ENCODE data around the gene PGR. TPM values are rescaled to one million over a fixed set of nuclear protein-coding genes. Genes with fewer than 3 reads are reported as not detected.

The PGR gene
- total RNA-seq, 2 experiments from 2014 or later = not detected

GRCh38 chr11:101115671-101116160 is 13.9 kb downstream of the PGR start:
- DNase-seq (no peak), ATAC-seq (no peak)
- POLR2A ChIA-PET = no interaction called here
- no peaks in the 10 kb centered on the region for H3K27me3 Mint-ChIP-seq
- no peaks in the 10 kb centered on the region for H3K4me1 Mint-ChIP-seq
- no peak overlapping the region for H3K4me3 Mint-ChIP-seq
- H3K36me3 Mint-ChIP-seq (ENCODE audit: low read depth) = no peaks in the 10 kb centered on the region
- H3K9me3 Mint-ChIP-seq (ENCODE audit: low read depth) = peaks cover 1% of the 10 kb centered on the region
- H3K27ac Mint-ChIP-seq = no peak overlapping the region
- CTCF ChIA-PET = no interaction called here
- intact Hi-C loops (cut with DNase I, micrococcal nuclease) = no loop called here

- H3K4me3 Mint-ChIP-seq = no peak overlapping the region
- no peaks in the 10 kb centered on the region for H3K27me3 Mint-ChIP-seq
- no peaks in the 10 kb centered on the region for H3K36me3 Mint-ChIP-seq (ENCODE audit: low read depth)
- H3K4me1 Mint-ChIP-seq = no peaks in the 10 kb centered on the region
- DNase-seq = no peak
- intact Hi-C loops (cut with DNase I, micrococcal nuclease) = no loop called here
- CTCF ChIA-PET = interaction anchor here (0.6 kb wide), 1 partner anchor 184 kb away, joined by 3 read pairs; no protein-coding TSS in a partner anchor
- H3K9me3 Mint-ChIP-seq (ENCODE audit: low read depth) = peaks cover 12% of the 10 kb centered on the region
- ATAC-seq = no peak
- no peak overlapping the region for H3K27ac Mint-ChIP-seq
- POLR2A ChIA-PET = no interaction called here
Measured at GRCh38 chr11:101113540-101113939, 16.1 kb downstream of the PGR start.

DNA sequence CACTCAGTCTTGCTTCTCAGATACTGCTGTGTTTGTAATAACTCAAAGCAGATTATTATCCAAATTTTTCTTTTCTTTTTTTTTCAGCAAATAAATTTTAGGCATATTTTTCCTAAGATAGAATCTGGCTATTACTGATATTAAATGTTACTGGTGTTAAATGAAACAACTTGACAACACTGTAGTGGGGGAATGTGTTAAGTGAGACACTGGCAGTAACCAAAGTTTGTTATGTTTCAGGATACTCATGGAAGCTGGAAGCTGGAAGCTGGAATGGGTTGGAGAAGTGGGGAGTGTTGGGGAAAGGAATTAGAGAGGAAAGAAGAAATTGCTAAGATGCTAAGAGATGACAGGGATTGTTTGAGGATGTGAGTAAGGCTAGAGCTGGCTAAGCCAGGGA is 24.9 kb downstream of the PGR start:
- ATAC-seq (no peak), DNase-seq (no peak)
- ChIA-PET CTCF (interaction anchor here (0.6 kb wide), 1 partner anchor 263 kb away, joined by 3 read pairs; no protein-coding TSS in a partner anchor), POLR2A (no interaction called here)
- peaks cover 12% of the 10 kb centered on the region for H3K9me3 Mint-ChIP-seq (ENCODE audit: low read depth)
- H3K27me3 Mint-ChIP-seq = no peaks in the 10 kb centered on the region
- intact Hi-C loops (cut with DNase I, micrococcal nuclease) = no loop called here
- no peaks in the 10 kb centered on the region for H3K4me1 Mint-ChIP-seq
- H3K4me3 Mint-ChIP-seq = no peak overlapping the region
- H3K36me3 Mint-ChIP-seq (ENCODE audit: low read depth) = no peaks in the 10 kb centered on the region
- H3K27ac Mint-ChIP-seq = no peak overlapping the region

GRCh38 chr11:101103433-101103832 is 26.2 kb downstream of the PGR start:
- Mint-ChIP-seq H3K9me3 (ENCODE audit: low read depth) (peaks cover 6% of the 10 kb centered on the region), H3K27ac (no peak overlapping the region), H3K36me3 (ENCODE audit: low read depth) (no peaks in the 10 kb centered on the region), H3K4me1 (no peaks in the 10 kb centered on the region), H3K4me3 (no peak overlapping the region), H3K27me3 (no peaks in the 10 kb centered on the region)
- CTCF ChIA-PET = no interaction called here
- POLR2A ChIA-PET = no interaction called here
- DNase-seq (no peak), ATAC-seq (no peak)
- intact Hi-C loops (cut with DNase I, micrococcal nuclease) = no loop called here

GRCh38 chr11:101100601-101101000 is 29.0 kb downstream of the PGR start:
- no peak overlapping the region for H3K4me3 Mint-ChIP-seq
- no peak overlapping the region for H3K27ac Mint-ChIP-seq
- no peaks in the 10 kb centered on the region for H3K27me3 Mint-ChIP-seq
- H3K9me3 Mint-ChIP-seq (ENCODE audit: low read depth) = peaks cover 7% of the 10 kb centered on the region
- ChIA-PET CTCF (no interaction called here), POLR2A (no interaction called here)
- H3K4me1 Mint-ChIP-seq = no peaks in the 10 kb centered on the region
- intact Hi-C loops (cut with DNase I, micrococcal nuclease) = no loop called here
- no peak for ATAC-seq
- no peaks in the 10 kb centered on the region for H3K36me3 Mint-ChIP-seq (ENCODE audit: low read depth)
- DNase-seq = no peak

DNA sequence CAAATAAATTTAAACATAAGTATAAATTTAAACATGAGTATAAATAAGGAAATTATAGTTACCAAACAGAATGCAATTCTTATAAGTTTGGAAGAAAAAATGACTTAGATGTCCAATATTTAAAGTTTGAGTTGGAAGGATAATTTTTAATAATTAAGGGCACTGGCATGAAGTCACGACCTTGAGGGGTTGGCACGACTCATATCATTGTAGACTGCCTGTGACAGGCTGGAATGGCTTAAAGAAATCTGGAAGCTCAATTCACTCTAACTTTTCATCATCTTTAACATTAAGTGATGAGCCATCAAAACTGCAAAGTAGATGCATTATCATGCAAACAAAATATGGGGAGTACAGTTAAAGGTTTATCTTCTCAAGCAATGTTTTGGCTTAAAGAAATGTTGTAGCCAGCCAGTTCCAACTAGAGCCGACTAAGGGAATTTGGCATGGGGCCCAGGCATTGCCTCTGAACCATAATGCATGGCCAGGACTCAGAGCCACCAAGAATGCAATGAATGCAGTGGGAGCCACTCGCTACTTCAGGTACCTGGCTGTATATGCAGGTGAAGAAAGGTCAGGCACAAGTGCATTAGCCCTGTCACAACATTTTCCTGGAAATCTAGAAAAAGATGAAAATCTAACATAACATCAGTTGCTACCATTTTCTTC is 33.4 kb downstream of the PGR start:
- intact Hi-C loops (cut with DNase I, micrococcal nuclease) = no loop called here
- Mint-ChIP-seq H3K27ac (no peak overlapping the region), H3K4me3 (no peak overlapping the region), H3K4me1 (no peaks in the 10 kb centered on the region), H3K9me3 (ENCODE audit: low read depth) (peaks cover 5% of the 10 kb centered on the region), H3K27me3 (no peaks in the 10 kb centered on the region), H3K36me3 (ENCODE audit: low read depth) (no peaks in the 10 kb centered on the region)
- ChIA-PET CTCF (no interaction called here), POLR2A (no interaction called here)
- no peak for ATAC-seq
- no peak for DNase-seq

- CTCF ChIA-PET = no interaction called here
- ATAC-seq = no peak
- POLR2A ChIA-PET = no interaction called here
- peaks cover 10% of the 10 kb centered on the region for H3K9me3 Mint-ChIP-seq (ENCODE audit: low read depth)
- DNase-seq = no peak
- H3K4me3 Mint-ChIP-seq = no peak overlapping the region
- H3K27ac Mint-ChIP-seq = no peak overlapping the region
- intact Hi-C loops (cut with DNase I, micrococcal nuclease) = no loop called here
- no peaks in the 10 kb centered on the region for H3K27me3 Mint-ChIP-seq
- no peaks in the 10 kb centered on the region for H3K4me1 Mint-ChIP-seq
- no peaks in the 10 kb centered on the region for H3K36me3 Mint-ChIP-seq (ENCODE audit: low read depth)
Measured at GRCh38 chr11:101091781-101092180, 37.8 kb downstream of the PGR start.

DNA sequence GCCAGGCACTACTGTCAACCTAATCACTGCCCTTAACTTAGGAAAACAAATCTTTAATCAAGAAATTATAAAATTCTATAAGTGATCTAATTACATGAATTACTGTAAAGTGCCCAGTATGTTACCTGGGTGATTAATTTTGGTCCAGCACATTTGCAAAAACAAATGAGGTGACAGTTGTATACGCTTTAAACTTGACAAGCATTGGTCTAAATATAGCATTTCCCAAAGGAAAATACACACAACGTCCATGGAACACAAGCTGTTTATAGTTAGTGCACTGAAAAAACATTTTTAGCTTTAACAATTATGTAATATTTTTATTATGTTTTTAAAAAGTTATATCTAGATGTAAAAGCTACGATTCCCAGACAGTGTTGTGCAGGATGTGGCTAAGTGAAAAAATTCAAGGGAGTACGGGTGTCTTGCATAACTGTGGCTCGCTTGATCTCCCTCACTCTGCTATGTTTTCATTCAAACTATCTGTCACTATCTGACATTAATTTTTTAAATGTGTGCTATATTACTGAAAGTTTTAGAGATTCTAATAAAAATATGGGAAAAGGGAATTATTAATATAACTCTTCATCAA is 38.8 kb downstream of the PGR start:
- ATAC-seq = no peak
- Mint-ChIP-seq H3K9me3 (ENCODE audit: low read depth) (peaks cover 12% of the 10 kb centered on the region), H3K4me3 (no peak overlapping the region), H3K27ac (no peak overlapping the region), H3K4me1 (no peaks in the 10 kb centered on the region), H3K27me3 (no peaks in the 10 kb centered on the region), H3K36me3 (ENCODE audit: low read depth) (no peaks in the 10 kb centered on the region)
- intact Hi-C loops (cut with DNase I, micrococcal nuclease) = no loop called here
- ChIA-PET CTCF (no interaction called here), POLR2A (no interaction called here)
- DNase-seq = no peak

- Mint-ChIP-seq H3K27ac (no peak overlapping the region), H3K27me3 (no peaks in the 10 kb centered on the region), H3K4me1 (no peaks in the 10 kb centered on the region), H3K9me3 (ENCODE audit: low read depth) (peaks cover 15% of the 10 kb centered on the region), H3K4me3 (no peak overlapping the region), H3K36me3 (ENCODE audit: low read depth) (no peaks in the 10 kb centered on the region)
- ChIA-PET CTCF (no interaction called here), POLR2A (no interaction called here)
- intact Hi-C loops (cut with DNase I, micrococcal nuclease) = no loop called here
- DNase-seq (no peak), ATAC-seq (no peak)
Measured at GRCh38 chr11:101083335-101083734, 46.3 kb downstream of the PGR start.

DNA sequence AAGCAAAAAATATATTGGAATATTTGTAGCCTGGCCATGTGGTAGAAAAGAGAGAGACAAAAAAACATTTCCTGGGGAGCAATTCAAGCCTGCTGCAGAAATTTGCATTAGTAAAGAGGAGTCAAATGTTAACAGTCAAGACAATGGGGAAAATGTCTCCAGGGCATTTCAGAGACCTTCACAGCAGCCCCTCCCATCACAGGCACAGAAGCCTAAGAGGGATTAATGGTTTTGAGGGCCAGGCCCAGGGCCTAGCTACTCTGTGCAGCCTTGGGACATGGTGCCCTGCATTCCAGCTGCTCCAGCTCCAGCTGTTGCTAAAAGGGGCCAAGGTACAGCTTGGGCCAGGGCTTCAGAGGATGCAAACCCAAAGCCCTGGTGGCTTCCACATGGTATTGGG is 46.8 kb downstream of the PGR start:
- intact Hi-C loops (cut with DNase I, micrococcal nuclease) = no loop called here
- H3K9me3 Mint-ChIP-seq (ENCODE audit: low read depth) = peaks cover 15% of the 10 kb centered on the region
- ATAC-seq = no peak

GRCh38 chr11:101063706-101064105 is 65.9 kb downstream of the PGR start:
- no peak overlapping the region for H3K4me3 Mint-ChIP-seq
- H3K27me3 Mint-ChIP-seq = no peaks in the 10 kb centered on the region
- peaks cover 2% of the 10 kb centered on the region for H3K9me3 Mint-ChIP-seq (ENCODE audit: low read depth)
- no peak overlapping the region for H3K27ac Mint-ChIP-seq
- intact Hi-C loops (cut with DNase I, micrococcal nuclease) = no loop called here
- no peaks in the 10 kb centered on the region for H3K4me1 Mint-ChIP-seq
- H3K36me3 Mint-ChIP-seq (ENCODE audit: low read depth) = no peaks in the 10 kb centered on the region
- ATAC-seq (no peak), DNase-seq (no peak)
- ChIA-PET CTCF (interaction anchor here (1.4 kb wide), 1 partner anchor 16 kb away, joined by 3 read pairs; no protein-coding TSS in a partner anchor), POLR2A (no interaction called here)

More for the DNA sequence above, 46.8 kb downstream of the PGR start:
- POLR2A ChIA-PET = no interaction called here
- H3K27me3 Mint-ChIP-seq = no peaks in the 10 kb centered on the region
- no peaks in the 10 kb centered on the region for H3K36me3 Mint-ChIP-seq (ENCODE audit: low read depth)
- no peaks in the 10 kb centered on the region for H3K4me1 Mint-ChIP-seq
- no peak for DNase-seq
- no peak overlapping the region for H3K27ac Mint-ChIP-seq
- CTCF ChIA-PET = no interaction called here
- H3K4me3 Mint-ChIP-seq = no peak overlapping the region

DNA sequence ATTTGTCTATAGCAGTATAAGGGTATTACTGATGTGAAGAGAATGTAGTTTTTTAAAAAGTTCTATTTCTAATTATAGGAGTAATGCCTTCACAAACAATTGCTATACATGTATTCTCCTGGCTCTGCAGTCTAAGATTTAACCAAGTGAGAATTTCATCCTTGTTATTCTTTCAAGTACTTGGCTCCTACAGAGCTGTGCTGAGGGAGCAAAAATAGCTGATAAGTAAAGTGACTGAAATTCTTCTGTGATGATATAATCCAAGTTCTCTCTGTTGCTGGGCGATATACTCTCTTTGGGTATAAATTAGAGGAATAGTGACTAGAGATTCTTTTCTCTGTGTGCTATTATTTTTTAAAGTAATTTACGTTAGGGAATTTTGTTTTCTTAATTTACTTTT is 68.0 kb downstream of the PGR start:
- DNase-seq (no peak), ATAC-seq (no peak)
- peaks cover 3% of the 10 kb centered on the region for H3K9me3 Mint-ChIP-seq (ENCODE audit: low read depth)
- intact Hi-C loops (cut with DNase I, micrococcal nuclease) = no loop called here
- no peak overlapping the region for H3K4me3 Mint-ChIP-seq
- H3K27ac Mint-ChIP-seq = no peak overlapping the region
- POLR2A ChIA-PET = no interaction called here
- H3K36me3 Mint-ChIP-seq (ENCODE audit: low read depth) = no peaks in the 10 kb centered on the region
- CTCF ChIA-PET = no interaction called here
- no peaks in the 10 kb centered on the region for H3K27me3 Mint-ChIP-seq
- no peaks in the 10 kb centered on the region for H3K4me1 Mint-ChIP-seq

All from activated CD4-positive, alpha-beta T cell treated with anti-CD3 and anti-CD28 coated beads for 36 hours (primary cell).